ENCODE data around the gene ADPRHL1.

GRCh38 chr13:113477724-113478123, 24.4 kb upstream of the ADPRHL1 start:
- TF ChIP-seq CTCF (conservative IDR thresholded peaks at IDR 0.05) (no peak), ZFX (IDR thresholded peaks at IDR 0.05) (no peak)
